K562 (cell line): ENCODE measurements around the gene UBXN6. TPM values are rescaled to one million over a fixed set of nuclear protein-coding genes. Genes with fewer than 3 reads are reported as not detected.

ENCODE experiments used
- ATAC-seq: fragments of 200-7000 bp; cut with Tn5 transposase; 3 replicates; pipeline ENCODE4 v1.9.1; 2020; ENCODE audit warnings: moderate library complexity
- BruUV-seq: library from RNA; stranded (reverse); fragments of 400-500 nt; replicated peaks from 2 replicates; lab custom pipeline; 2021; lab: Mats Ljungman, UMichigan
- CTCF ChIA-PET: fragments of 300-600 bp; formaldehyde crosslinking; extraction: SDS; loops from one replicate; lab custom pipeline; 2021; ENCODE audit warnings: low intra/inter-chr PET ratio; lab: Yijun Ruan, JAX
- POLR2A ChIA-PET: fragments of 300-600, 350-650 bp; sonication (Branson Sonifier 250); formaldehyde crosslinking; extraction: SDS; loops from one replicate; lab custom pipeline; 2021; ENCODE audit warnings: antibody characterized with exemption, inconsistent platforms; lab: Yijun Ruan, JAX
- DNase-seq, 4 experiments: peaks; one replicate each; pipeline versions ENCODE4 v3.0.0 to v3.0.0-alpha.2; 2011 to 2018; ENCODE audit warnings: low spot score in 3 of 4, mixed read lengths in 3 of 4; ENCODE audit errors: extremely low read depth in 1 of 4
- FAIRE-seq: peaks from 2 replicates; lab custom pipeline; 2011; peaks lifted over from hg19 to GRCh38; lab: Jason Lieb, UNC
- H2AFZ ChIP-seq: 2 replicates; pipeline ENCODE4 v1.6.0; 2011; ENCODE audit warnings: low read depth, low read length, control low read depth, inconsistent platforms
- H3K27ac ChIP-seq: fragments of 200-600 bp; 3 replicates; pipeline ENCODE4 v1.8.0; 2011; ENCODE audit warnings: low read depth, mild to moderate bottlenecking, control low read depth, inconsistent platforms, low read length, moderate library complexity, mixed read lengths; ENCODE audit errors: extremely low read depth
- H3K27me3 ChIP-seq, 2 experiments: fragments of 300-600 bp in 1 of 2; 2 replicates in 1 of 2; 3 replicates in 1 of 2; pipeline versions ENCODE4 v1.6.0 to v1.8.0; 2011; ENCODE audit warnings: inconsistent platforms in 2 of 2, low read length in 2 of 2, mild to moderate bottlenecking in 1 of 2, mixed read lengths in 1 of 2, moderate library complexity in 1 of 2; ENCODE audit not compliant: control insufficient read depth in 2 of 2, insufficient read depth in 2 of 2
- H3K36me3 ChIP-seq: fragments of 300-600 bp; 3 replicates; pipeline ENCODE4 v1.8.0; 2011; ENCODE audit warnings: mild to moderate bottlenecking, low read length, inconsistent platforms; ENCODE audit not compliant: control insufficient read depth, insufficient read depth
- H3K4me1 ChIP-seq, 2 experiments: fragments of 200-600 bp in 1 of 2; replicated peaks in 1 of 2; 2 replicates in 1 of 2; 3 replicates in 1 of 2; pipeline versions ENCODE4 v1.5.1 to v1.8.0; 2011; ENCODE audit warnings: inconsistent platforms in 2 of 2, low read length in 2 of 2, mild to moderate bottlenecking in 1 of 2, mixed read lengths in 1 of 2, moderate library complexity in 1 of 2; ENCODE audit not compliant: control insufficient read depth in 2 of 2, insufficient read depth in 2 of 2
- H3K4me2 ChIP-seq: 2 replicates; pipeline ENCODE4 v1.6.1; 2011; ENCODE audit warnings: low read length, control low read depth, inconsistent platforms, mixed read lengths; ENCODE audit not compliant: insufficient read depth
- H3K4me3 ChIP-seq: fragments of 200-600 bp; sonication (generic), shearing (Covaris generic); 2 replicates; pipeline ENCODE4 v1.5.1; 2016; ENCODE audit warnings: control low read depth, inconsistent platforms
- H3K79me2 ChIP-seq: fragments of 200-600 bp; 3 replicates; pipeline ENCODE4 v1.8.0; 2011; ENCODE audit warnings: low read length, inconsistent platforms; ENCODE audit not compliant: control insufficient read depth, insufficient read depth
- H3K9ac ChIP-seq, 2 experiments: 2 replicates each; pipeline versions ENCODE4 v1.6.0 to v1.6.1; 2011; ENCODE audit warnings: low read depth in 2 of 2, low read length in 2 of 2, control low read depth in 1 of 2, inconsistent platforms in 1 of 2, mild to moderate bottlenecking in 1 of 2, mixed read lengths in 1 of 2; ENCODE audit not compliant: insufficient read depth in 1 of 2
- H3K9me1 ChIP-seq: one replicate; pipeline ENCODE4 v1.6.0; 2011; ENCODE audit warnings: inconsistent platforms, mild to moderate bottlenecking, low read length, moderate library complexity; ENCODE audit not compliant: control insufficient read depth, insufficient read depth
- H3K9me3 ChIP-seq: replicated peaks from 2 replicates; pipeline ENCODE4 v1.5.1; 2011; ENCODE audit warnings: low read depth, low read length, inconsistent platforms; ENCODE audit not compliant: control insufficient read depth, insufficient read depth
- H4K20me1 ChIP-seq: replicated peaks from 2 replicates; pipeline ENCODE4 v1.6.1; 2011; ENCODE audit warnings: low read length, inconsistent platforms, mixed read lengths; ENCODE audit not compliant: control insufficient read depth, insufficient read depth
- CBX8 ChIP-seq: fragments of 200-600 bp; sonication (generic); IDR thresholded peaks from 2 replicates; pipeline ENCODE4 v1.6.1; 2012; ENCODE audit warnings: borderline replicate concordance, mixed run types, low read depth, mild to moderate bottlenecking, moderate library complexity, mixed read lengths, low read length, control low read depth, inconsistent platforms; ENCODE audit not compliant: poor library complexity, severe bottlenecking; ENCODE audit errors: extremely low read depth
- E4F1 ChIP-seq: fragments of 250-450 bp; sonication (Bioruptor Pico); IDR thresholded peaks from 2 replicates; pipeline ENCODE4 v1.5.0; 2021; ENCODE audit warnings: mild to moderate bottlenecking, borderline replicate concordance
- GATAD2A ChIP-seq: fragments of 450-650 bp; IDR thresholded peaks from 2 replicates; pipeline ENCODE4 v1.6.1; 2017
- HLTF ChIP-seq: fragments of 450-650 bp; IDR thresholded peaks from 2 replicates; pipeline ENCODE4 v1.6.1; 2016
- RNF2 ChIP-seq: sonication (generic); IDR thresholded peaks from 2 replicates; pipeline ENCODE4 v1.6.1; 2016
- SAFB ChIP-seq: fragments of 200-400 bp; formaldehyde crosslinking; IDR thresholded peaks from 2 replicates; pipeline ENCODE4 v1.6.1; 2017; ENCODE audit warnings: low read depth, low read length, borderline replicate concordance
- SETDB1 ChIP-seq: IDR thresholded peaks from one replicate; pipeline ENCODE4 v1.6.1; 2012; ENCODE audit warnings: low read length, control low read depth, inconsistent platforms
- TRIM25 ChIP-seq: fragments of 450-650 bp; IDR thresholded peaks from 2 replicates; pipeline ENCODE4 v1.7.0; 2016; ENCODE audit warnings: borderline replicate concordance
- ZNF12 ChIP-seq: sonication (generic); formaldehyde crosslinking; IDR thresholded peaks from 2 replicates; pipeline ENCODE4 v1.4.0; 2020; ENCODE audit warnings: mild to moderate bottlenecking, missing genetic modification reagents
- ZNF316 ChIP-seq: fragments of 450-650 bp; IDR thresholded peaks from 2 replicates; pipeline ENCODE4 v1.6.1; 2016
- ZNF318 ChIP-seq, 2 experiments: fragments of 450-650 bp; IDR thresholded peaks; 2 replicates each; pipeline ENCODE4 v1.6.1; 2016; ENCODE audit warnings: mild to moderate bottlenecking in 2 of 2, borderline replicate concordance in 1 of 2, low read depth in 1 of 2, moderate library complexity in 1 of 2
- WGBS: fragments of 100-300 bp; shearing (Covaris generic); methylation state at CpG from one replicate; pipeline ENCODE4 v1.1.6; 2016; ENCODE audit warnings: low coverage, mixed read lengths; ENCODE audit not compliant: insufficient coverage; ENCODE audit errors: missing lambda C conversion rate; 5-methylcytosine and 5-hydroxymethylcytosine counted together
- in situ Hi-C: fragments of 300-500 bp; cut with MboI; formaldehyde crosslinking; loops from 4 replicates; pipeline ENCODE4 v1.15.0; 2018; ENCODE audit warnings: inconsistent platforms, mixed read lengths
- intact Hi-C: fragments of 100-400 bp; cut with micrococcal nuclease; formaldehyde crosslinking; loops from 2 replicates; pipeline ENCODE4 v1.14.2; 2022
- polyA plus RNA-seq, 8 experiments: library from polyadenylated mRNA; depleted of rRNA in 4 of 8; stranded (reverse) in 5 of 8; unstranded in 3 of 8; fragments of >200 nt; fragmentation: Nextera tagmentation in 2 of 8; fragmentation: Illumina TruSeq in 1 of 8; extraction: Ambion mirVana in 2 of 8; extraction: Trizol in 1 of 8; gene quantifications; 2 replicates each; pipeline versions ENCODE4 v1.2.1 to v1.2.3, GENCODE V29; 2011 to 2014; ENCODE audit warnings: inconsistent platforms in 1 of 8, missing spikeins in 1 of 8
- total RNA-seq, 7 experiments: library from RNA; depleted of rRNA in 6 of 7; stranded (reverse); fragments of >200 nt in 6 of 7; fragmentation: Illumina TruSeq in 2 of 7; extraction: Trizol in 2 of 7; gene quantifications; 2 replicates each; pipeline versions ENCODE4 v1.2.1 to v1.2.3, GENCODE V29; 2011 to 2021; ENCODE audit warnings: low replicate concordance in 1 of 7

Gene UBXN6
- total and polyA plus RNA-seq, 9 of the 15 experiments (the other 6 are each of a cell fraction or from before 2014, with no cell fraction given), result 0.48 to 90.2 (median 29.5) TPM

GRCh38 chr19:4507150-4507452 is 49.5 kb upstream of the UBXN6 start:
- H3K9ac ChIP-seq, result no peak overlapping the region
- ChIA-PET POLR2A (interaction anchor here (0.8 kb wide), 1 partner anchor 16 kb away, joined by 5 read pairs; no protein-coding TSS in a partner anchor), CTCF (interaction anchor here (0.6 kb wide), 1 partner anchor 274 kb away, joined by 3 read pairs; no protein-coding TSS in a partner anchor)
- no peaks in the 10 kb centered on the region for H3K79me2 ChIP-seq
- H3K4me1 ChIP-seq, result peaks cover 0 to 69% of the 10 kb centered on the region in 2 experiments; a peak in 2 of 5 replicates
- H3K4me2 ChIP-seq, result no peak overlapping the region
- peaks cover 12 to 17% of the 10 kb centered on the region in 2 experiments; a peak in 4 of 5 replicates for H3K27me3 ChIP-seq
- no peaks in the 10 kb centered on the region for H3K9me3 ChIP-seq
- no peak for DNase-seq
- no TSS peak for BruUV-seq
- H3K4me3 ChIP-seq, result no peak overlapping the region
- H3K27ac ChIP-seq, result no peak overlapping the region
- no peak for FAIRE-seq
- in situ Hi-C loops, result no loop called here
- peaks cover 3% of the 10 kb centered on the region for H3K9me1 ChIP-seq
- WGBS, result 77% methylated on average over 12 of the region's 12 CpGs
- H4K20me1 ChIP-seq, result peaks cover 5% of the 10 kb centered on the region; the same call in 1 of the 2 replicates
- no peak overlapping the region for H2AFZ ChIP-seq
- intact Hi-C loops, result no loop called here
- no peak for ATAC-seq
- peaks cover 12% of the 10 kb centered on the region; the same call in 1 of the 3 replicates for H3K36me3 ChIP-seq
- no peak for TF ChIP-seq E4F1 (CRISPR knock-in tag)
- TF ChIP-seq ZNF12 (CRISPR knock-in tag), result no peak
- TF ChIP-seq ZNF318 (IDR thresholded peaks at IDR 0.05; ENCODE audit: borderline replicate concordance in 1 of 2, low read depth in 1 of 2), result no peak
- no peak for TF ChIP-seq TRIM25
- no peak for TF ChIP-seq ZNF316
- no peak for TF ChIP-seq SAFB
- TF ChIP-seq RNF2, result no peak
- TF ChIP-seq CBX8, result no peak
- no peak for TF ChIP-seq GATAD2A
- TF ChIP-seq HLTF, result no peak
- TF ChIP-seq SETDB1, result no peak
